IMR-90 (cell line): ENCODE measurements around the gene ALAD. TPM values are rescaled to one million over a fixed set of nuclear protein-coding genes. Genes with fewer than 3 reads are reported as not detected.

Source experiments
- ATAC-seq: fragments of 200-7000 bp; cut with Tn5 transposase; 2 replicates; pipeline ENCODE4 v1.9.1; 2020; ENCODE audit warnings: low read depth, mild to moderate bottlenecking, moderate library complexity
- BruUV-seq: library from RNA; stranded (reverse); fragments of 400-500 nt; replicated peaks from 2 replicates; lab custom pipeline; 2021; lab: Mats Ljungman, UMichigan
- CTCF ChIA-PET: fragments of 300-600 bp; formaldehyde crosslinking; extraction: SDS; loops from one replicate; lab custom pipeline; 2021; ENCODE audit warnings: antibody characterized with exemption; lab: Yijun Ruan, JAX
- POLR2A ChIA-PET: fragments of 300-600 bp; sonication (Branson Sonifier 250); formaldehyde crosslinking; loops from one replicate; lab custom pipeline; 2022; ENCODE audit warnings: antibody characterized with exemption; ENCODE audit not compliant: unreplicated experiment; lab: Charles Lee
- DNase-seq: peaks from one replicate; pipeline ENCODE4 v3.0.0; 2013
- H2AFZ ChIP-seq: replicated peaks from 2 replicates; pipeline ENCODE3; 2013; ENCODE audit warnings: low read length, mild to moderate bottlenecking; ENCODE audit not compliant: poor library complexity
- H2AK5ac ChIP-seq: 2 replicates; pipeline ENCODE4 v1.6.1; 2013; ENCODE audit warnings: low read depth, low read length, inconsistent platforms
- H2AK9ac ChIP-seq: replicated peaks from 2 replicates; pipeline ENCODE3; 2013; ENCODE audit warnings: mild to moderate bottlenecking, low read depth, low read length, moderate library complexity; ENCODE audit not compliant: poor library complexity
- H2BK120ac ChIP-seq: 2 replicates; pipeline ENCODE4 v1.6.1; 2013; ENCODE audit warnings: low read depth, low read length, inconsistent platforms
- H2BK15ac ChIP-seq: 3 replicates; pipeline ENCODE4 v1.6.1; 2013; ENCODE audit warnings: low read depth, low read length, inconsistent platforms
- H2BK20ac ChIP-seq: 2 replicates; pipeline ENCODE4 v1.6.1; 2013; ENCODE audit warnings: low read depth, mild to moderate bottlenecking, inconsistent platforms, low read length, moderate library complexity
- H2BK5ac ChIP-seq: 2 replicates; pipeline ENCODE4 v1.6.1; 2013; ENCODE audit warnings: mild to moderate bottlenecking, low read depth, low read length, inconsistent platforms; ENCODE audit not compliant: poor library complexity, severe bottlenecking
- H3K14ac ChIP-seq: replicated peaks from 2 replicates; pipeline ENCODE4 v1.6.1; 2013; ENCODE audit warnings: low read depth, low read length, inconsistent platforms
- H3K18ac ChIP-seq: 2 replicates; pipeline ENCODE4 v1.6.1; 2013; ENCODE audit warnings: low read depth, low read length, control low read depth
- H3K23ac ChIP-seq: 2 replicates; pipeline ENCODE4 v1.6.1; 2013; ENCODE audit warnings: low read depth, low read length, inconsistent platforms
- H3K27ac ChIP-seq: 2 replicates; pipeline ENCODE4 v1.5.1; 2013; ENCODE audit warnings: mild to moderate bottlenecking, control low read depth, low read length; ENCODE audit not compliant: insufficient read depth
- H3K27me3 ChIP-seq: 2 replicates; pipeline ENCODE4 v1.6.1; 2013; ENCODE audit warnings: low read length; ENCODE audit not compliant: control insufficient read depth, insufficient read depth
- H3K36me3 ChIP-seq: 2 replicates; pipeline ENCODE4 v1.6.1; 2013; ENCODE audit warnings: low read length, mixed read lengths; ENCODE audit not compliant: control insufficient read depth, insufficient read depth
- H3K4ac ChIP-seq: 2 replicates; pipeline ENCODE4 v1.6.1; 2013; ENCODE audit warnings: low read depth, low read length, inconsistent platforms
- H3K4me1 ChIP-seq: 2 replicates; pipeline ENCODE4 v1.6.1; 2013; ENCODE audit warnings: low read length, mixed read lengths; ENCODE audit not compliant: control insufficient read depth, insufficient read depth
- H3K4me2 ChIP-seq: 2 replicates; pipeline ENCODE4 v1.6.1; 2013; ENCODE audit warnings: low read depth, mild to moderate bottlenecking, control low read depth, low read length, moderate library complexity
- H3K4me3 ChIP-seq: 2 replicates; pipeline ENCODE4 v1.5.1; 2013; ENCODE audit warnings: low read depth, mild to moderate bottlenecking, control low read depth, low read length, moderate library complexity; ENCODE audit not compliant: insufficient read depth
- H3K56ac ChIP-seq: 2 replicates; pipeline ENCODE4 v1.6.1; 2013; ENCODE audit warnings: low read length, inconsistent platforms; ENCODE audit not compliant: insufficient read depth; ENCODE audit errors: extremely low read depth
- H3K79me1 ChIP-seq, 2 experiments: 2 replicates each; pipeline ENCODE4 v1.6.1; 2013; ENCODE audit warnings: low read length in 2 of 2, inconsistent platforms in 1 of 2, low read depth in 1 of 2
- H3K9ac ChIP-seq: 2 replicates; pipeline ENCODE4 v1.6.1; 2013; ENCODE audit warnings: low read depth, low read length, control low read depth
- H3K9me1 ChIP-seq: 2 replicates; pipeline ENCODE4 v1.6.1; 2013; ENCODE audit warnings: low read length, inconsistent platforms; ENCODE audit not compliant: insufficient read depth
- H3K9me3 ChIP-seq: 2 replicates; pipeline ENCODE4 v1.6.1; 2013; ENCODE audit warnings: low read length; ENCODE audit not compliant: control insufficient read depth, insufficient read depth
- H4K20me1 ChIP-seq: 2 replicates; pipeline ENCODE4 v1.6.1; 2013; ENCODE audit warnings: low read length, inconsistent platforms; ENCODE audit not compliant: insufficient read depth
- H4K5ac ChIP-seq: 2 replicates; pipeline ENCODE4 v1.6.1; 2013; ENCODE audit warnings: mild to moderate bottlenecking, low read depth, low read length, control low read depth
- H4K8ac ChIP-seq, 2 experiments: 2 replicates each; pipeline ENCODE4 v1.6.1; 2013; ENCODE audit warnings: low read depth in 2 of 2, low read length in 2 of 2, control low read depth in 1 of 2, inconsistent platforms in 1 of 2
- H4K91ac ChIP-seq: 2 replicates; pipeline ENCODE4 v1.6.1; 2013; ENCODE audit warnings: low read depth, low read length, inconsistent platforms; ENCODE audit not compliant: insufficient read depth
- BHLHE40 ChIP-seq: fragments of 150-350 bp; IDR thresholded peaks from 2 replicates; pipeline ENCODE4 v1.6.1; 2016; ENCODE audit warnings: mild to moderate bottlenecking, low read depth, low read length
- CEBPB ChIP-seq: IDR thresholded peaks from 2 replicates; pipeline ENCODE4 v1.6.1; 2012; ENCODE audit warnings: low read depth, low read length, improper control_type of control experiment
- CHD1 ChIP-seq: IDR thresholded peaks from 2 replicates; pipeline ENCODE4 v1.6.1; 2012; ENCODE audit warnings: low read depth, low read length, improper control_type of control experiment
- CTCF ChIP-seq: conservative IDR thresholded peaks from 2 replicates; pipeline ENCODE4 v1.5.1; 2012; ENCODE audit warnings: mild to moderate bottlenecking, low read depth, low read length, improper control_type of control experiment
- FOS ChIP-seq: fragments of 150-350 bp; IDR thresholded peaks from 2 replicates; pipeline ENCODE4 v1.6.1; 2016; ENCODE audit warnings: low read depth, low read length
- MXI1 ChIP-seq: IDR thresholded peaks from 2 replicates; pipeline ENCODE4 v1.6.1; 2012; ENCODE audit warnings: low read depth, mild to moderate bottlenecking, low read length, moderate library complexity, borderline replicate concordance
- NFE2L2 ChIP-seq: fragments of 150-350 bp; IDR thresholded peaks from 2 replicates; pipeline ENCODE4 v1.6.1; 2016; ENCODE audit warnings: low read depth, mild to moderate bottlenecking, low read length
- POLR2A ChIP-seq: IDR thresholded peaks from 2 replicates; pipeline ENCODE4 v1.6.1; 2012; ENCODE audit warnings: mild to moderate bottlenecking, low read depth, low read length
- WGBS, 2 experiments: methylation state at CpG; one replicate each; pipeline versions ENCODE4 v1.1.5 to v1.1.7; 2013; ENCODE audit warnings: missing lambda C conversion rate in 2 of 2; ENCODE audit not compliant: insufficient read length in 1 of 2; ENCODE audit errors: extremely low coverage in 2 of 2; 5-methylcytosine and 5-hydroxymethylcytosine counted together
- dilution Hi-C: fragments of 300-500 bp; cut with HindIII; formaldehyde crosslinking; loops from one replicate; pipeline ENCODE4 v1.14.3; 2018; ENCODE audit warnings: low sequenced_read_pairs; ENCODE audit not compliant: unreplicated experiment
- in situ Hi-C: fragments of 300-500 bp; cut with MboI; formaldehyde crosslinking; loops from 3 replicates; pipeline ENCODE4 v1.14.3; 2019; ENCODE audit warnings: low sequenced_read_pairs, inconsistent platforms, mixed read lengths
- intact Hi-C: fragments of 100-400 bp; cut with micrococcal nuclease; formaldehyde crosslinking; loops from 2 replicates; pipeline ENCODE4 v1.10.0; 2022
- polyA plus RNA-seq, 3 experiments: library from polyadenylated mRNA; depleted of rRNA; stranded (reverse); fragments of >200 nt; gene quantifications; 2 replicates each; pipeline ENCODE4 v1.2.3, GENCODE V29; 2012; ENCODE audit warnings: low replicate concordance in 1 of 3
- total RNA-seq: library from RNA; depleted of rRNA; stranded (reverse); fragments of >200 nt; gene quantifications from 2 replicates; pipeline ENCODE4 v1.2.3, GENCODE V29; 2012
- TF ChIP-seq, protein P1 (sequence below): fragments of 150-350 bp; IDR thresholded peaks from 2 replicates; pipeline ENCODE4 v1.6.1; 2017; ENCODE audit warnings: mild to moderate bottlenecking, antibody characterized with exemption, low read length, low read depth

Gene ALAD
- total and polyA plus RNA-seq, 2 of the 4 experiments (the other 2 are of a cell fraction): 11.1 to 15.6 TPM

GRCh38 chr9:113410207-113410864 lies 9.3 kb upstream of the ALAD start, which contains the start of the genes C9orf43 and POLE3 (continued):
- TF ChIP-seq CHD1: no peak
- TF ChIP-seq FOS: no peak

DNA sequence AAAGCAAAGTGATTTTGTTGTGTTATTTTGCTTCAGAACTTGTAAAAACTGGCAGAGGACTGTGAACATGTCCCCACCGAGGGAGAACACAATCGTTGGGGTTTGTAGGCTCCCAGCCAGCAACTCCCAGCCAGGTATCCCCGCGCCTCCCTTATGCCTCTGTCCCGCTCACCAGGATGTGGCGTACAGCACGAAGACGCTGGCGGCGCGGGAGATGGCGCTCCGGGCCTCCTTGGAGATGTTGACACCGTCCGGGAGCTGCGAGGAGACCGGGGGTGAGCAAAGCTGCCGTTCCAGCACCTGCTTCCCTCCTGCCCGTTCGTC lies 8.8 kb upstream of the ALAD start:
- intact Hi-C loops: no loop called here
- Histone ChIP-seq H3K36me3 (peaks cover 3% of the 10 kb centered on the region), H3K79me1 (peaks cover 12 to 19% of the 10 kb centered on the region in 2 experiments; a peak in 3 of 4 replicates), H3K27me3 (no peaks in the 10 kb centered on the region), H2BK15ac (no peak overlapping the region), H4K91ac (peak overlapping the region; percentile 56; the same call in 1 of the 2 replicates), H3K23ac (peak overlapping the region; percentile 62; the same call in 1 of the 2 replicates), H4K8ac (peak overlapping the region; percentile 96 to 98; a peak in 3 of 4 replicates), H2BK5ac (peak overlapping the region; percentile 17), H4K5ac (peak overlapping the region; percentile 31; the same call in 1 of the 2 replicates), H3K9ac (peak overlapping the region; percentile 93), H4K20me1 (no peaks in the 10 kb centered on the region), H3K4me1 (peaks cover 3% of the 10 kb centered on the region; the same call in 1 of the 2 replicates), H3K14ac (peak overlapping the region; percentile 23), H3K4me3 (peak overlapping the region; percentile 78), H3K56ac (peak overlapping the region; percentile 77), H3K27ac (peak overlapping the region; percentile 94), H3K4me2 (peak overlapping the region; percentile 71), H2BK120ac (no peak overlapping the region; the same call in none of the 2 replicates), H2AK5ac (peak overlapping the region; percentile 69), H2AK9ac (peak overlapping the region; percentile 88), H2AFZ (peak overlapping the region; percentile 96), H3K9me3 (no peaks in the 10 kb centered on the region), H2BK20ac (no peak overlapping the region), H3K4ac (peak overlapping the region; percentile 73), H3K9me1 (no peaks in the 10 kb centered on the region), H3K18ac (no peak overlapping the region)
- WGBS, 2 experiments: 0% methylated on average over 11 of the region's 20 CpGs; no CpG with 5 or more reads in 1 of the 2 experiments
- in situ Hi-C loops: no loop called here
- dilution Hi-C loops: no loop called here
- POLR2A ChIA-PET: interaction anchor here (0.9 to 1.3 kb wide), 3 partner anchors 9 to 11 kb away, joined by 3 to 4 read pairs (median 3); partner anchors contain the start of gene ALAD
- DNase-seq (no peak), ATAC-seq (peak; percentile 3)
- BruUV-seq: TSS peak; percentile 38
- CTCF ChIA-PET: no interaction called here
- TF ChIP-seq POLR2A (no peak), NFE2L2 (no peak), CTCF (no peak), CEBPB (no peak), BHLHE40 (no peak), MXI1 (no peak), CHD1 (no peak)
- TF ChIP-seq, protein P1, sequence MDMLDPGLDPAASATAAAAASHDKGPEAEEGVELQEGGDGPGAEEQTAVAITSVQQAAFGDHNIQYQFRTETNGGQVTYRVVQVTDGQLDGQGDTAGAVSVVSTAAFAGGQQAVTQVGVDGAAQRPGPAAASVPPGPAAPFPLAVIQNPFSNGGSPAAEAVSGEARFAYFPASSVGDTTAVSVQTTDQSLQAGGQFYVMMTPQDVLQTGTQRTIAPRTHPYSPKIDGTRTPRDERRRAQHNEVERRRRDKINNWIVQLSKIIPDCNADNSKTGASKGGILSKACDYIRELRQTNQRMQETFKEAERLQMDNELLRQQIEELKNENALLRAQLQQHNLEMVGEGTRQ: no peak
